Measurements from ENCODE around the gene KCNIP1.
"Not testable (repeated sequence)": the region's sequence is repeated elsewhere in the genome, so short reads cannot be mapped to it uniquely, and the experiment has no call there.

DNA sequence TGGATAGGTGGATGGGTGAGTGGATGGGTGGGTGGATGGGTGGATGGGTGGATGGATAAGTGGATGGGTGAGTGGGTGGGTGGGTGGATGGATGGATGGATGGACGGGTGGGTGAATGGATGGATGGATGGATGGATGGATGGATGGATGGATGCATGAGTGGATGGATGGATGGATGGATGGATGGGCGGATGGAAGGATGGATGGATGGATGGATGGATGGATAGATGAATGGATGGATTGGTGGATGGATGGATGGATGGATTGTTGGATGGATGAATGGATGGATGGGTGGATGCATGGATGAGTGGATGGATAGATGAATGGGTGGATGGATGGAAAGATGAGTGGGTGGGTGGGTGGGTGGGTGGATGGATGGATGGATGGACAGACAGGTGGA, 250.7 kb downstream of the KCNIP1 start:
- not testable (repeated sequence) for TF ChIP-seq CTCF (IDR thresholded peaks at IDR 0.05; ENCODE audit: low read length); EZH2 (IDR thresholded peaks at IDR 0.05; ENCODE audit: borderline replicate concordance, low read length)
